Neural cell (in vitro differentiated cells): ENCODE data around the gene RECK. TPM values are rescaled to one million over a fixed set of nuclear protein-coding genes. Genes with fewer than 3 reads are reported as not detected.

Experiments
- H2AFZ ChIP-seq: fragments of 200-600, 300-800 bp; sonication (generic), shearing (Covaris generic); 2 replicates; pipeline ENCODE4 v1.6.0; 2014; ENCODE audit warnings: low read depth, mild to moderate bottlenecking, antibody characterized with exemption, low read length, moderate library complexity
- H3F3A ChIP-seq: fragments of 200-600 bp; shearing (Covaris generic); 2 replicates; pipeline ENCODE4 v1.6.1; 2016; ENCODE audit warnings: mild to moderate bottlenecking, moderate library complexity, mixed read lengths, antibody characterized with exemption, low read length; ENCODE audit not compliant: insufficient read depth, poor library complexity, severe bottlenecking
- H3K27ac ChIP-seq: fragments of 200-600, 300-800 bp; sonication (generic), shearing (Covaris generic); 2 replicates; pipeline ENCODE4 v1.5.1; 2014; ENCODE audit warnings: mild to moderate bottlenecking, low read length, moderate library complexity
- H3K27me3 ChIP-seq: fragments of 300-800, 200-600 bp; sonication (generic), shearing (Covaris generic); 2 replicates; pipeline ENCODE4 v1.6.0; 2014; ENCODE audit warnings: mild to moderate bottlenecking, low read depth, low read length, moderate library complexity; ENCODE audit not compliant: insufficient read depth
- H3K36me3 ChIP-seq: fragments of 300-800, 200-600 bp; sonication (generic), shearing (Covaris generic); 2 replicates; pipeline ENCODE4 v1.5.1; 2014; ENCODE audit warnings: mild to moderate bottlenecking, antibody characterized with exemption, low read length, moderate library complexity; ENCODE audit not compliant: insufficient read depth
- H3K4me2 ChIP-seq: fragments of 300-800, 200-600 bp; sonication (generic), shearing (Covaris generic); 2 replicates; pipeline ENCODE4 v1.6.0; 2014; ENCODE audit warnings: mild to moderate bottlenecking, low read length
- H3K4me3 ChIP-seq: fragments of 300-800, 200-600 bp; sonication (generic), shearing (Covaris generic); 2 replicates; pipeline ENCODE4 v1.5.1; 2014; ENCODE audit warnings: mild to moderate bottlenecking, low read length, moderate library complexity
- H3K79me2 ChIP-seq: fragments of 200-600 bp; shearing (Covaris generic); replicated peaks from 2 replicates; pipeline ENCODE4 v1.6.0; 2014; ENCODE audit warnings: mild to moderate bottlenecking, low read length, moderate library complexity; ENCODE audit not compliant: insufficient read depth
- H3K9ac ChIP-seq: fragments of 300-800, 200-600 bp; sonication (generic), shearing (Covaris generic); 2 replicates; pipeline ENCODE4 v1.6.1; 2016; ENCODE audit warnings: mild to moderate bottlenecking, low read length, mixed read lengths
- H3K9me2 ChIP-seq: fragments of 200-600 bp; shearing (Covaris generic); 2 replicates; pipeline ENCODE4 v1.6.1; 2016; ENCODE audit warnings: mild to moderate bottlenecking, low read length, mixed read lengths; ENCODE audit not compliant: insufficient read depth
- H3K9me3 ChIP-seq: fragments of 200-600, 300-800 bp; sonication (generic), shearing (Covaris generic); 2 replicates; pipeline ENCODE4 v1.6.1; 2016; ENCODE audit warnings: mild to moderate bottlenecking, mixed run types, low read length, moderate library complexity, mixed read lengths
- H4K20me1 ChIP-seq: fragments of 200-600 bp; shearing (Covaris generic); 2 replicates; pipeline ENCODE4 v1.6.1; 2016; ENCODE audit warnings: mild to moderate bottlenecking, mixed run types; ENCODE audit not compliant: insufficient read depth
- EP300 ChIP-seq: fragments of 450-650 bp; conservative IDR thresholded peaks from 2 replicates; pipeline ENCODE4 v1.6.1; 2014; ENCODE audit warnings: antibody characterized with exemption, mild to moderate bottlenecking, moderate library complexity; ENCODE audit not compliant: poor library complexity, severe bottlenecking
- EZH2 ChIP-seq: fragments of 200-600, 300-800 bp; shearing (Covaris generic), sonication (generic); IDR thresholded peaks from 2 replicates; pipeline ENCODE4 v1.6.1; 2014; ENCODE audit warnings: antibody characterized with exemption, low read length, borderline replicate concordance, mild to moderate bottlenecking; ENCODE audit not compliant: insufficient read depth, poor library complexity, severe bottlenecking
- MXI1 ChIP-seq: fragments of 450-650 bp; conservative IDR thresholded peaks from 2 replicates; pipeline ENCODE4 v1.6.1; 2014; ENCODE audit warnings: antibody characterized with exemption, mild to moderate bottlenecking; ENCODE audit not compliant: poor library complexity, severe bottlenecking
- POLR2AphosphoS5 ChIP-seq: IDR thresholded peaks from 2 replicates; pipeline ENCODE4 v1.6.1; 2012
- RAD21 ChIP-seq: fragments of 450-650 bp; conservative IDR thresholded peaks from 2 replicates; pipeline ENCODE4 v1.6.1; 2014; ENCODE audit warnings: antibody characterized with exemption, mild to moderate bottlenecking, moderate library complexity
- SMC3 ChIP-seq: fragments of 450-650 bp; conservative IDR thresholded peaks from 2 replicates; pipeline ENCODE4 v1.6.1; 2014; ENCODE audit warnings: antibody characterized with exemption, mild to moderate bottlenecking, moderate library complexity; ENCODE audit not compliant: poor library complexity
- TAF1 ChIP-seq: IDR thresholded peaks from 2 replicates; pipeline ENCODE4 v1.6.1; 2012; ENCODE audit warnings: low read depth
- polyA plus RNA-seq: library from polyadenylated mRNA; depleted of rRNA; stranded (reverse); fragments of >200 nt; gene quantifications from 2 replicates; pipeline ENCODE4 v1.2.3, GENCODE V29; 2014
- TF ChIP-seq, protein P1 (sequence below): fragments of 450-650 bp; IDR thresholded peaks from 2 replicates; pipeline ENCODE4 v1.5.1; 2014; ENCODE audit warnings: antibody characterized with exemption, mild to moderate bottlenecking, moderate library complexity; ENCODE audit not compliant: poor library complexity, severe bottlenecking
- TF ChIP-seq, protein P2 (sequence below): IDR thresholded peaks from 2 replicates; pipeline ENCODE4 v1.6.1; 2012; ENCODE audit warnings: borderline replicate concordance

Gene RECK
- polyA plus RNA-seq, 1 donor from 2014 or later, result 6.9 TPM

DNA sequence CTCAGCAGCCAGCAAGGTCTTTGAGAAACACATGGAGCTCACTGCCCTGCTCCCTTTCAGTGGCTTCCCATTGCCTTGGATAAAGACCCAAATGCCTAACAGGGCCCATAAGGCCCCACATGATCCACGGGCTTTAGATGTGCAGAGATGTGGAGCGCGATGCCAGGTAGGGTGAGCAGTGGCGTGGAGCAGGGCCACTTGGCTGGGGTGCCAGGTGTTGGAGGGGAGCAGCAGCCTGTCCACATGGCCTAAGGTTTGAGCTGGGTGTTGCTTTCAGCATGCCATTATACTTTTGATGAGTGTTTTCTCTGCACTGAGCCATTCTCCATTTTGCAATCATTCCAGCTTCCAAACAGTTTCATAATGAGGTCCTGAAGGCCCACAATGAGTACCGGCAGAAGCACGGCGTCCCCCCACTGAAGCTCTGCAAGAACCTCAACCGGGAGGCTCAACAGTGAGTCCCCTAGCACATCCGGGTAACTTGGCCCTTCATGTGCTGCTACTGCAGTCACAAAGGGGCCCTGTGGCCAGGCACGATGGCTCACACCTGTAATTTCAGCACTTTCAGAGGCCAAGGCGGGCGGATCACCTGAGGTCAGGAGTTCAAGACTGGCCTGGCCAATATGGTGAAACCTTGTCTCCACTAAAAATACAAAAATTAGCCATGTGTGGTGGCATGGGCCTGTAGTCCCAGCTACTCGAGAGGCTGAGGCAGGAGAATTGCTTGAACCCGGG, 110.9 kb downstream of the RECK start:
- Histone ChIP-seq H3K79me2 (no peaks in the 10 kb centered on the region), H3K36me3 (no peaks in the 10 kb centered on the region), H3K27me3 (no peaks in the 10 kb centered on the region), H4K20me1 (no peaks in the 10 kb centered on the region), H3K9me2 (no peaks in the 10 kb centered on the region), H3K4me3 (no peak overlapping the region), H3K9me3 (no peaks in the 10 kb centered on the region), H3K27ac (no peak overlapping the region), H3F3A (no peaks in the 10 kb centered on the region), H2AFZ (no peak overlapping the region), H3K4me2 (no peak overlapping the region), H3K9ac (no peak overlapping the region)
- no peak for TF ChIP-seq TAF1
- no peak for TF ChIP-seq MXI1
- TF ChIP-seq, protein P1, sequence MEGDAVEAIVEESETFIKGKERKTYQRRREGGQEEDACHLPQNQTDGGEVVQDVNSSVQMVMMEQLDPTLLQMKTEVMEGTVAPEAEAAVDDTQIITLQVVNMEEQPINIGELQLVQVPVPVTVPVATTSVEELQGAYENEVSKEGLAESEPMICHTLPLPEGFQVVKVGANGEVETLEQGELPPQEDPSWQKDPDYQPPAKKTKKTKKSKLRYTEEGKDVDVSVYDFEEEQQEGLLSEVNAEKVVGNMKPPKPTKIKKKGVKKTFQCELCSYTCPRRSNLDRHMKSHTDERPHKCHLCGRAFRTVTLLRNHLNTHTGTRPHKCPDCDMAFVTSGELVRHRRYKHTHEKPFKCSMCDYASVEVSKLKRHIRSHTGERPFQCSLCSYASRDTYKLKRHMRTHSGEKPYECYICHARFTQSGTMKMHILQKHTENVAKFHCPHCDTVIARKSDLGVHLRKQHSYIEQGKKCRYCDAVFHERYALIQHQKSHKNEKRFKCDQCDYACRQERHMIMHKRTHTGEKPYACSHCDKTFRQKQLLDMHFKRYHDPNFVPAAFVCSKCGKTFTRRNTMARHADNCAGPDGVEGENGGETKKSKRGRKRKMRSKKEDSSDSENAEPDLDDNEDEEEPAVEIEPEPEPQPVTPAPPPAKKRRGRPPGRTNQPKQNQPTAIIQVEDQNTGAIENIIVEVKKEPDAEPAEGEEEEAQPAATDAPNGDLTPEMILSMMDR, result no peak
- no peak for TF ChIP-seq EZH2
- no peak for TF ChIP-seq SMC3
- TF ChIP-seq RAD21, result no peak
- TF ChIP-seq, protein P2, sequence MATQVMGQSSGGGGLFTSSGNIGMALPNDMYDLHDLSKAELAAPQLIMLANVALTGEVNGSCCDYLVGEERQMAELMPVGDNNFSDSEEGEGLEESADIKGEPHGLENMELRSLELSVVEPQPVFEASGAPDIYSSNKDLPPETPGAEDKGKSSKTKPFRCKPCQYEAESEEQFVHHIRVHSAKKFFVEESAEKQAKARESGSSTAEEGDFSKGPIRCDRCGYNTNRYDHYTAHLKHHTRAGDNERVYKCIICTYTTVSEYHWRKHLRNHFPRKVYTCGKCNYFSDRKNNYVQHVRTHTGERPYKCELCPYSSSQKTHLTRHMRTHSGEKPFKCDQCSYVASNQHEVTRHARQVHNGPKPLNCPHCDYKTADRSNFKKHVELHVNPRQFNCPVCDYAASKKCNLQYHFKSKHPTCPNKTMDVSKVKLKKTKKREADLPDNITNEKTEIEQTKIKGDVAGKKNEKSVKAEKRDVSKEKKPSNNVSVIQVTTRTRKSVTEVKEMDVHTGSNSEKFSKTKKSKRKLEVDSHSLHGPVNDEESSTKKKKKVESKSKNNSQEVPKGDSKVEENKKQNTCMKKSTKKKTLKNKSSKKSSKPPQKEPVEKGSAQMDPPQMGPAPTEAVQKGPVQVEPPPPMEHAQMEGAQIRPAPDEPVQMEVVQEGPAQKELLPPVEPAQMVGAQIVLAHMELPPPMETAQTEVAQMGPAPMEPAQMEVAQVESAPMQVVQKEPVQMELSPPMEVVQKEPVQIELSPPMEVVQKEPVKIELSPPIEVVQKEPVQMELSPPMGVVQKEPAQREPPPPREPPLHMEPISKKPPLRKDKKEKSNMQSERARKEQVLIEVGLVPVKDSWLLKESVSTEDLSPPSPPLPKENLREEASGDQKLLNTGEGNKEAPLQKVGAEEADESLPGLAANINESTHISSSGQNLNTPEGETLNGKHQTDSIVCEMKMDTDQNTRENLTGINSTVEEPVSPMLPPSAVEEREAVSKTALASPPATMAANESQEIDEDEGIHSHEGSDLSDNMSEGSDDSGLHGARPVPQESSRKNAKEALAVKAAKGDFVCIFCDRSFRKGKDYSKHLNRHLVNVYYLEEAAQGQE, result no peak
- no peak for TF ChIP-seq POLR2AphosphoS5
- no peak for TF ChIP-seq EP300

DNA sequence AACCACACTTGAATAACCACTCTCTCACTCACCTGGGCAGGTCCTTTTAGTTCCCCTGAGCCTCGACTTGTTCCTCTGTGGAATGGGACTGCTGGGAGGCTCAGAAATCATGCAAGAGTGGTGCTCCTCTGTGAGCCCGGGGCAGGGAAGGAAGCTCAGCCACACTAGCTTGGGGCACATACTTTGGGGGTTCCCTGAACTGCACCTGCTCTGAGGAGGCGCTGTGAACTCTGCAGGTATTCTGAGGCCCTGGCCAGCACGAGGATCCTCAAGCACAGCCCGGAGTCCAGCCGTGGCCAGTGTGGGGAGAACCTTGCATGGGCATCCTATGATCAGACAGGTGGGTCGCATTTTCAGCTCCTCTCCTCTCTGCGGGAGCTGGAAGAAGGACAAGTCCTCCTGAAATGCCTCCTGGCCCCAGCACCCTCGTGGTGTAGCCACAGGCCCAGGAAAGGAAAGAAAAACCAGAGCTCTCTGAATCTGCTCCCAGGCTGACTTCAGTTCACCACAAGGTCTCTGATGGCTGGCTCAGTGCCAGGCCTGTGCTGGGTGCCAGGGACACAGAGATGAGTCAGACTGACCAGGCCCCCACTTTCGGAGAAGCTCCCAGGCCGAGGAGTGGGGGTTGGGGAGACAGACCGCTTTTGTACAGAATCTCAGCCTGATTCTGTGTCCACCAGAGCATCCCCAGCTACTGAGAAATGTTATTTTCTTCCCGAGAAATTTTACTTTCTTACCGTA, 111.8 kb downstream of the RECK start:
- Histone ChIP-seq H3K79me2 (no peaks in the 10 kb centered on the region), H3K9me2 (no peaks in the 10 kb centered on the region), H4K20me1 (no peaks in the 10 kb centered on the region), H3K27ac (no peak overlapping the region), H3F3A (no peaks in the 10 kb centered on the region), H3K36me3 (no peaks in the 10 kb centered on the region), H2AFZ (no peak overlapping the region), H3K27me3 (no peaks in the 10 kb centered on the region), H3K9me3 (no peaks in the 10 kb centered on the region), H3K4me2 (no peak overlapping the region), H3K9ac (no peak overlapping the region), H3K4me3 (no peak overlapping the region)
- TF ChIP-seq, protein P1, result no peak
- TF ChIP-seq, protein P2, result no peak
- no peak for TF ChIP-seq EZH2
